Activated B cell treated with CpG ODN at 0.5 μM for 24 hours (primary cell): Measurements from ENCODE around the gene USP22. TPM values are rescaled to one million over a fixed set of nuclear protein-coding genes. Genes with fewer than 3 reads are reported as not detected.
A peak's percentile ranks its signal among the peaks of the same experiment; 100 is the strongest.

Source experiments
- ATAC-seq: fragments of 200-7000 bp; cut with Tn5 transposase; one replicate; pipeline ENCODE4 v1.10.0; 2021; ENCODE audit warnings: low read depth, mild to moderate bottlenecking, moderate library complexity
- CTCF ChIA-PET: fragments of 350-600 bp; sonication (Branson Sonifier 250); formaldehyde crosslinking; loops from one replicate; lab custom pipeline; 2021; ENCODE audit warnings: antibody characterized with exemption; lab: Charles Lee
- POLR2A ChIA-PET: fragments of 350-600 bp; sonication (Branson Sonifier 250); formaldehyde crosslinking; loops from one replicate; lab custom pipeline; 2021; ENCODE audit warnings: antibody characterized with exemption; lab: Charles Lee
- DNase-seq: peaks from one replicate; pipeline ENCODE4 v3.0.0; 2022
- H3K27ac Mint-ChIP-seq: one replicate; pipeline ENCODE4 v1.8.0; 2020; ENCODE audit warnings: mixed read lengths
- H3K27me3 Mint-ChIP-seq: one replicate; pipeline ENCODE4 v1.8.0; 2021; ENCODE audit warnings: mixed read lengths
- H3K36me3 Mint-ChIP-seq: one replicate; pipeline ENCODE4 v1.8.0; 2021; ENCODE audit warnings: low read depth, mixed read lengths
- H3K4me1 Mint-ChIP-seq: one replicate; pipeline ENCODE4 v1.8.0; 2021; ENCODE audit warnings: mixed read lengths
- H3K4me3 Mint-ChIP-seq: one replicate; pipeline ENCODE4 v1.8.0; 2020; ENCODE audit warnings: mild to moderate bottlenecking, mixed read lengths
- H3K9me3 Mint-ChIP-seq: one replicate; pipeline ENCODE4 v1.8.0; 2020; ENCODE audit warnings: mixed read lengths
- CTCF ChIP-seq: fragments of 200-600 bp; IDR thresholded peaks from one replicate; pipeline ENCODE4 v1.8.0; 2022; ENCODE audit warnings: antibody characterized with exemption, mild to moderate bottlenecking
- intact Hi-C: fragments of 100-400 bp; cut with micrococcal nuclease; formaldehyde crosslinking; loops from one replicate; pipeline ENCODE4 v1.15.1; 2024
- total RNA-seq: library from RNA; stranded (reverse); gene quantifications from 2 replicates; pipeline ENCODE4 v1.2.3, GENCODE V29; 2022

Gene USP22
- total RNA-seq, 1 donor from 2014 or later = 156 TPM

- peaks cover 22% of the 10 kb centered on the region for H3K36me3 Mint-ChIP-seq
- POLR2A ChIA-PET = interaction anchor here (0.7 to 3.2 kb wide), 7 partner anchors 7 to 246 kb away, joined by 3 to 68 read pairs (median 27); partner anchors contain the start of gene DHRS7B
- no peak for TF ChIP-seq CTCF
- CTCF ChIA-PET = interaction anchor here (1.0 to 1.4 kb wide), 2 partner anchors 21 to 59 kb away, joined by 3 read pairs; no protein-coding TSS in a partner anchor
- no peaks in the 10 kb centered on the region for H3K9me3 Mint-ChIP-seq
- H3K27ac Mint-ChIP-seq = peak overlapping the region; percentile 84
- H3K27me3 Mint-ChIP-seq = no peaks in the 10 kb centered on the region
- DNase-seq (peak; percentile 54), ATAC-seq (peak; percentile 14)
- H3K4me3 Mint-ChIP-seq = peak overlapping the region; percentile 96
- intact Hi-C loops = loop anchor here (2.0 to 5.0 kb wide), 4 partner anchors 415 to 1063 kb away; no protein-coding TSS in a partner anchor
- peaks cover 50% of the 10 kb centered on the region for H3K4me1 Mint-ChIP-seq
Observed at GRCh38 chr17:21041741-21042457, 912 bp downstream of the USP22 start.

GRCh38 chr17:21039839-21040575 is 2.8 kb downstream of the USP22 start:
- Mint-ChIP-seq H3K9me3 (no peaks in the 10 kb centered on the region), H3K27me3 (no peaks in the 10 kb centered on the region), H3K27ac (peak overlapping the region; percentile 73), H3K4me1 (peaks cover 69% of the 10 kb centered on the region), H3K36me3 (peaks cover 32% of the 10 kb centered on the region), H3K4me3 (peak overlapping the region; percentile 96)
- intact Hi-C loops = loop anchor here (5.0 kb wide), 1 partner anchor 417 kb away; no protein-coding TSS in a partner anchor
- ATAC-seq (no peak), DNase-seq (no peak)
- ChIA-PET POLR2A (interaction anchor here (0.9 to 1.0 kb wide), 3 partner anchors 13 to 174 kb away, joined by 3 read pairs; no protein-coding TSS in a partner anchor), CTCF (interaction anchor here (0.6 to 1.8 kb wide), 4 partner anchors 19 to 472 kb away, joined by 3 to 9 read pairs (median 4); no protein-coding TSS in a partner anchor)
- no peak for TF ChIP-seq CTCF

- Mint-ChIP-seq H3K27ac (no peak overlapping the region), H3K4me1 (peaks cover 87% of the 10 kb centered on the region), H3K36me3 (peaks cover 38% of the 10 kb centered on the region), H3K9me3 (no peaks in the 10 kb centered on the region), H3K27me3 (no peaks in the 10 kb centered on the region), H3K4me3 (peak overlapping the region; percentile 6)
- ChIA-PET POLR2A (no interaction called here), CTCF (no interaction called here)
- DNase-seq (no peak), ATAC-seq (no peak)
- intact Hi-C loops = no loop called here
- TF ChIP-seq CTCF = no peak
Observed at GRCh38 chr17:21037117-21037803, 5.6 kb downstream of the USP22 start.

- CTCF ChIA-PET = no interaction called here
Observed at GRCh38 chr17:21036361-21036881, 6.4 kb downstream of the USP22 start.

More at GRCh38 chr17:21036361-21036881, 6.4 kb downstream of the USP22 start:
- POLR2A ChIA-PET = interaction anchor here (1.0 kb wide), 1 partner anchor 252 kb away, joined by 3 read pairs; no protein-coding TSS in a partner anchor
- ATAC-seq (peak; percentile 41), DNase-seq (no peak)
- Mint-ChIP-seq H3K4me1 (peaks cover 93% of the 10 kb centered on the region), H3K4me3 (peak overlapping the region; percentile 33), H3K36me3 (peaks cover 36% of the 10 kb centered on the region), H3K27ac (peak overlapping the region; percentile 64), H3K9me3 (no peaks in the 10 kb centered on the region), H3K27me3 (no peaks in the 10 kb centered on the region)
- intact Hi-C loops = no loop called here
- no peak for TF ChIP-seq CTCF
